HG03571 (cell line): ENCODE data around the gene CFAP90.

Experiments used
- ATAC-seq: cut with Tn5 transposase; IDR thresholded peaks from one replicate; pipeline ENCODE4 v1.9.1; 2021; ENCODE audit not compliant: unreplicated experiment

CFAP90 gene

DNA sequence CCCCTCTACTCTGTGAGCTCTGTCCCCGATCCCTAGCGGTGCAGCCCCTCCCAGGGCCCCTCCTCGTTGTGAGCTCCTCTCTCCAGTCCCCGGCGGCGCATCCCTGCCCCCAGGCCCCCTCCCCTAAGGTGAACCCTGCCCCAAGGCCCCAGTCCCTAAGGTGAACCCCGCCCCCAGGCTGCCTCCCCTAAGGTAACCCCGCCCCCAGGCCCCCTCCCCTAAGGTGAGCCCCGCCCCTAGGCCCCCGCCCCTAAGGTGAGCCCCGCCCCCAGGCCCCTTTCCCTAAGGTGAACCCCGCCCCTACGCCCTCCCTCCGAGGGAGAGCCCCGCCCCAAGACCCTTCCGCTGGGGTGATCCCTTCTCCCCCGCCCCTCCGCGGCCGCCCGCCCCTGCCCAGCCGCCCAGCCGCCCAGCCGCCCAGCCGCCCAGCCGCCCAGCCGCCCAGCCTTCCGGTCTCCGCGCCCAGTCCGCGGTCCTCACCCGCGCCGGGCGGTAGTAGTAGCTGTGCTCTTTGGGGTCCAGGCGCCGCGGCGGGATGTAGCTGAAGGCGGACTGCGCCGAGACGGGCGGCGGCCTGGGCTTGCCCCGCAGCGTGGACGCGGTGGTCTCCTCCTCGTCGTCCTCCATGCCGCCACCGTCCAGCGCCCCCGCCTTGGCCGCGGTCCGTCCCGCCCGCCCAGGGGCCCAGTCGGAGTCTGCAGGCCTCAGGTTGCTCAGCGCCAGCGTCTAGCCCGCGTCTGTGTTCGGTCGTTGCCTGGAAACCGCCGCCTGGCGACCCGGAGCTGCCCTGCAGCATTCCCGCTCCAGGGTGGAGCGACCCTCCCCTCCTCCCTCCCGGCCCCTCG lies at the start of gene CFAP90:
Gene CFAP90 (minus strand): TSS at position 739 of the 845 bp plus-strand sequence. CDS start 112 bp downstream, at position 627.
- ATAC-seq = no peak

GRCh38 chr5:7897014-7897600 lies 46.2 kb upstream of the CFAP90 start:
- no peak for ATAC-seq

DNA sequence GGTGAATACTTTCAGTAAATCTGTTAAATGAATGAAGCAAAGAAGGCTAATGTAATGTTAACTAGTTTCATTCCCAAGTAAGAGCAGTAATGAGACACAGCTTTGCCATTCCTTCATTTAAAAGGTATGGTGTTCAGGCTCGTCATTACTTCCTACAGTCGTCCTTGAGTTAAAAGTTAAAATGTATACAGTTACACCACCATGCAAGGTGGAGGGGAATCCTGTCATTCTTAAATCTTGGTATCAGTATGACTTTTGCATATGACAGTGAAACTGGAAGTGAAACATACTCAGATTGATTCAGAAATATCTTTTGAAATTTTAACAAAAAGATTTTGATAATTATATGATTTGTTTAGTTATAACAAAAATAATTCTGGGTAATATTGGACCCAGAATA lies 43.9 kb upstream of the CFAP90 start:
- ATAC-seq = peak; percentile 93

GRCh38 chr5:7894439-7894838 lies 43.5 kb upstream of the CFAP90 start:
- ATAC-seq = no peak

GRCh38 chr5:7888901-7889300 lies 38.0 kb upstream of the CFAP90 start:
- no peak for ATAC-seq

DNA sequence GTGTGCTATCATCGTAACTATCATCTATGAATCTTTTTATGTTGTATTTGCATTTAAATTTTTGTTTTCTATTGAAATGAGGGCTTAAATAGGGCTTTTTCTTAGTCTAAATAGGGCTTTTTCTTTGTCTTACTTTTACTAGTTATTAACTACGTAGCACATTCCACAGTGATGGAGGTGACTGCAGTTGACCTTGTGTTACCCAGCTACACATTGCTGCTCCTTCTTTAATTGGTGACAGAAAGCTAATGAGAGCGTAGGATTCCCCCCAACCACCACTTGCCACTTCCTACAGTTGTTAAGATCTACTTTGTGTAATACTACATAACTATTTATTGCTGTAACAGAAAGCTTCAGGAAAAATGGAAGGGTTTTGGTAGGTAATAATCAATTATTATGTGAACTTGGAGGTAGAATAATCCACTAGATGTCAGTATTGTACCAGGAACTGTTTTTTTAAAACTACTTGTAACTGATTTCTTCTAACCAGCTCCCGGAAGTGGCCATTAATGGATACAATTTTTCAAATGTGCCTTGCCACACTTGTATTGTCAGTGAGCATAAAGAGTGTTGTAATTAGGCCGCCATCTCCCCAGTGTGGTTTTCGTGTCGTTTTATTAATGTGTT lies 36.0 kb upstream of the CFAP90 start:
- ATAC-seq = no peak

- ATAC-seq = no peak
Observed at GRCh38 chr5:7884491-7885267, 33.7 kb upstream of the CFAP90 start.

GRCh38 chr5:7882926-7883325 lies 32.0 kb upstream of the CFAP90 start:
- ATAC-seq = no peak

- ATAC-seq = no peak
Observed at GRCh38 chr5:7881816-7882215, 30.9 kb upstream of the CFAP90 start.

DNA sequence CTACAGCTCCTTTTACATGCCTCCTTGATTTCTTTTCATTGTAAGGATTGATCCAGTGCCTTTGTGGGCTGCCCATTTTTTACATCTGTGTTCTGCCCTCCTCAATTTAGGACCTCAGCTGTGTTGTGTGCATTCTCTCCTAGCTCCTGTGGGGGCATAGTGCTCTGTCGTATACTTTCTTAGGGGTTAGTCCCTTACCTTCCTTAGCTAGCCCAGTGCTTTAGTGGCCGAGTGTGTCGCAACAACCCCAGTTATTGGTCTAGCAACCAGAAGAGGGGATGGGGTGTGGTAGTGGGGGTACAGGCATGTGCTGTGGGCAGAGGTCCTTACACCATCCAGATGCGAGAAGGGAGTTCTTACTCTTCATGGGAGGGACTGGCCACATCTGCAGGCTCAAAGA lies 30.2 kb upstream of the CFAP90 start:
- ATAC-seq = no peak

DNA sequence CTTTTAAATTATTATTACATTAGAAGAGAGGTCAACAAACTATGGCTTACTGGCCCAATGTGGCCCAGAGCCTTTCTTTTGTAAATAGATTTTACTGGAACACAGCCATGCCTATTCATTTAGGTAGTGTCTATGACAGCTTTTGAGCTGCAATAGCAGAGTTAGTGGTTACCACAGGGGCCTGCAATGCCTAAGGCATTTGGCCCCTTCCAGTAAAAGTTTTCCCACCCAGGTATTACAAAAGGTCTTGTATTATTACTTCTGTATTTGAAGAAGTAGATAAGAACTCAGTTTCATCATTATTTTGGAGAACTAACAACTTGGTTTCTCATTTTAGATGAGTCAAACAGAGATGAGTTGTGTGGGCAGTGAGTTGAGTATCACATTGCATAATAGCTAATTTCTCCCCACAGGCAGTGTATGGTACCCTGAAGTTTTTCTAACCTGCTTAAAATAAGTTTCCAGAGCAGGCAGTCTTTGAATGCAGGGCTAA lies 27.5 kb upstream of the CFAP90 start:
- ATAC-seq = peak; percentile 97

DNA sequence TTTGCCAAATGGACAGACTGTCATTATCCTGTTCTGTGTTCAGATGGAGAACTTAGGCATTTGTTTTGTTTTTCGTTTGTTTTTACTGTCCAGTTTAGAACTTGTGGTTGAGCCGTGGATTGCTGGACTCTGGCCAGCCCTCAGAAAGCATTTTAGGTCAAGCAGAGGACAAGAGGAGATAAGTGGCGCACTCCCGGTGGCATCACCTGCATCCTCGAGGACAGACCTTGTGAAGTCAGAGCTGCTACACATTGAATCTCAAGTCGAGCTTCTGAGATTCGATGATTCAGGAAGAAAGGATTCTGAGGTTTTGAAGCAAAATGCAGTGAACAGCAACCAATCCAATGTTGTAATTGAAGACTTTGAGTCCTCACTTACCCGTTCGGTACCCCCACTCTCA lies 26.9 kb upstream of the CFAP90 start:
- no peak for ATAC-seq

GRCh38 chr5:7876867-7877266 lies 25.9 kb upstream of the CFAP90 start:
- peak; percentile 40 for ATAC-seq

DNA sequence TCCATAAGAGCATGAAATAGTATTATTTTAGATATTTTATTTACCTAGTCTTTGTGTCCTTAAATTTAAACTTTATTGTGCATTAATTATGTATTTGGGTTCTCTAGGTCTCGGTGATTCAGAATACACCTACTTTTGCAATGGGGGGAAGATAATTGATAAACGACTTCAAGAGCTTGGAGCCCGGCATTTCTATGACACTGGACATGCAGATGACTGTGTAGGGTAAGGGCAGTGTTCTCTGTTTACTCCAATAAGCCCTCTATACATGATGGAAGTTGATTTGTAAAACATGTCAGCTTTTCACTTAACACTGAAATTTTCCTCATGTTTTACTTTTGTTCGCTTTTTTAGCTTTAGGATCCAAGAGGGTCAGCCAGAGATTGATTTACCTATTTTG lies 24.2 kb upstream of the CFAP90 start:
- ATAC-seq = no peak

GRCh38 chr5:7874639-7875038 lies 23.7 kb upstream of the CFAP90 start:
- no peak for ATAC-seq

DNA sequence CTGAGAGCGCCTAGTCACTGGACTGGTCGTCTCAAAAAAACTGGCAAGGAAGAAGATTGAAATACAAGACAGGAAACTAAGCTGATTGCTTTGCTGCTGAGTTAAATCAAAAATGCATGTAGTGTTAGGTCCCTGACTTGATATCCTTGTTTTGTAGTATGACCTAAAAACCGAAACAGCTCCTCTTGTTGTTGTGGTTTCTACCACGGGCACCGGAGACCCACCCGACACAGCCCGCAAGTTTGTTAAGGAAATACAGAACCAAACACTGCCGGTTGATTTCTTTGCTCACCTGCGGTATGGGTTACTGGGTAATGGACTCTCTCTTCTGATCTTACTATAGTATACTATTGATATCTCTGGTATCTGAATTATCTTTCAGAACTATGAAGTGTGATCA lies 22.3 kb upstream of the CFAP90 start:
- no peak for ATAC-seq

- no peak for ATAC-seq
Observed at GRCh38 chr5:7872517-7873130, 21.7 kb upstream of the CFAP90 start.

DNA sequence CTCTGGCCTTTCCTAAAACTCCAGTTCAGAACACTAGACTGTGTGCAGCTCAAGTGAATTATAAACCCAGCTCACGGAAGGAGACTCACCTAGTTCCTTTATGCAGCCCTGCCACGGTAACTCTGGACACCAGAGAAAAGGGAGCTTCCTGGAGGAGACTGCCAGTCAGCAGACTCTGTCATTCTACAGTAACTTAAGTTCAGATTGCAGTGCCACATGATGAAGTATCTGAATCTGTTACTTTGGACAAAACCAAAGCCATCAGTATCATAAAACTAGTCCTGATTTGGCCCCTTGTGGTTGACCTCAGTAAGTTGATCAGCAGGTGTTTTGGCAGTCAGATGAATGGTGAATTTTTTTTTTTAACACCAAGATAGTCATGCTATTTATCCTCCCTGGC lies 20.7 kb upstream of the CFAP90 start:
- no peak for ATAC-seq

DNA sequence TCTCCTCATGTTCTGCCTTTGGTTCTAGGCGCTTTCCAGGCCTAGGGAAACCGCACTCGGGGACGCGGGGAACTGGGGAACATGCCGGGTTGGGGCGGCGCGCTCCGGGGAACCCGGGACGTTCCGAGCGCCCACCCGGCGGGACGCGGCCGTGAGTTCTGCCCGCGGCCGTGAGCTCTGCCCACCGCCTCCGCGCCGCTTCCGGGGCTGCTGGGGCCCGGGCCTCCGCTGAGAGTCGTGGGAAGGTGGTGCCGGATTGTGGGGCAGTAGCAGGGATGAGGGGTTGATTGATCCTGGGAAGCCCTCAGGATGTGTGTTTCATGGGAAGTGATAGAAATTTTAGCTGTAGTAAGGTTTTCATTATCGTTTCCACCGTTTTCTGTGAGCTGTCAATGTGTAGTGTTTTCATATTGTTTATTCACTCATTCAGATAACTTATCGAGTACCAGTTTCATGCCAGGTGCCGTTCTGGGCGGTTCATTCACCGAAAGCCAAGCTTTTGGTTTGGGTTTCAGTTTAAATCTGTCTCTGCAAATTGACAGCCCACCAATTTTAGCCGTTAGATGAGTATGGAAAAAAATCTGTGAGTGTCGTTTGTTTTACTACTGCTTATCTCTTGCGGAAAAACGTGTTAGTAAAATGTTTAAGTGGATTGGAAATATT lies 18.7 kb upstream of the CFAP90 start:
- ATAC-seq = peak; percentile 26

DNA sequence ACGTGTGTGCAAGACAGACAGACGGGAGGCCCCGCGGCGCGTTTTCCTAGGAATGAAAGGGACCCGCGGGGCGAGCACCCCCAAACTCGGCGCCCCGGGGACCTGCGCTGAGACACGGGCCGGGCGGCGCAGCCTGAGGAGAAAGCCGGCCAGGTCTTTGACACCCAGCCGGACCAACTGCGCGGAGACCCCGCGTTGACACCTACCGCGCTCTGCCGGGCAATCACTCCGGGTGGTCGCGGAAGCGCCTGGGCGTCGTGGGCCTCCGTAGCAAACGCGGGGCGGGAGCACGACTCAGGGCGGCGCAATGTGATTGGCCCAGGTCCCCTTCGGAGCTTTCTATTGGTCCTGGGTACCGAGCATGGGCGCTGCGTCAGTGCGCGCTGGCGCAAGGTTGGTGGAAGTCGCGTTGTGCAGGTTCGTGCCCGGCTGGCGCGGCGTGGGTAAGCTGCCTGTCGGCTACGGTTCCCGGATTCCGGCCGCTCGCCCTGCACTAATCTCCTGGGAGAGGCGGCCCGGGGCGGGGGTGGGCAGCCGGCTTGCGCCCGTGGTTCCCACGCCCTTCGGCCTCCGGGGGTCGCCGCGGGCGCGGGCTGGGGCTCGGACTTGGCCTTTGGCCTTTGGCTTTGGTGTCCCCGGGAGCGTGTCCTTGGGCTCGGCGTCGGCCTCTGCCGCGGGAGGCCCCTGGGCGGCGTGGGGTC lies 18.0 kb upstream of the CFAP90 start, which contains the start of the genes FASTKD3 and MTRR:
Gene FASTKD3 (minus strand): TSS at position 259 of the 701 bp plus-strand sequence. CDS start 948 bp downstream, outside the sequence.
Gene MTRR (plus strand): TSS at position 376 of the 701 bp plus-strand sequence. CDS start 1,647 bp downstream, outside the sequence.
- peak; percentile 98 for ATAC-seq
